Ureter (tissue), 1 donor: ENCODE data around the gene RGS7BP. TPM values are rescaled to one million over a fixed set of nuclear protein-coding genes. Genes with fewer than 3 reads are reported as not detected.

Experiments
- DNase-seq: peaks from one replicate; pipeline ENCODE4 v3.0.0-alpha.2; 2020; ENCODE audit warnings: low spot score
- total RNA-seq: library from RNA; stranded (reverse); gene quantifications from one replicate; pipeline ENCODE4 v1.2.4, GENCODE V29; 2023
- donor health status: DM: yes; HTN: yes; CAD: no.

Gene RGS7BP
- total RNA-seq: 7.5 TPM

DNA sequence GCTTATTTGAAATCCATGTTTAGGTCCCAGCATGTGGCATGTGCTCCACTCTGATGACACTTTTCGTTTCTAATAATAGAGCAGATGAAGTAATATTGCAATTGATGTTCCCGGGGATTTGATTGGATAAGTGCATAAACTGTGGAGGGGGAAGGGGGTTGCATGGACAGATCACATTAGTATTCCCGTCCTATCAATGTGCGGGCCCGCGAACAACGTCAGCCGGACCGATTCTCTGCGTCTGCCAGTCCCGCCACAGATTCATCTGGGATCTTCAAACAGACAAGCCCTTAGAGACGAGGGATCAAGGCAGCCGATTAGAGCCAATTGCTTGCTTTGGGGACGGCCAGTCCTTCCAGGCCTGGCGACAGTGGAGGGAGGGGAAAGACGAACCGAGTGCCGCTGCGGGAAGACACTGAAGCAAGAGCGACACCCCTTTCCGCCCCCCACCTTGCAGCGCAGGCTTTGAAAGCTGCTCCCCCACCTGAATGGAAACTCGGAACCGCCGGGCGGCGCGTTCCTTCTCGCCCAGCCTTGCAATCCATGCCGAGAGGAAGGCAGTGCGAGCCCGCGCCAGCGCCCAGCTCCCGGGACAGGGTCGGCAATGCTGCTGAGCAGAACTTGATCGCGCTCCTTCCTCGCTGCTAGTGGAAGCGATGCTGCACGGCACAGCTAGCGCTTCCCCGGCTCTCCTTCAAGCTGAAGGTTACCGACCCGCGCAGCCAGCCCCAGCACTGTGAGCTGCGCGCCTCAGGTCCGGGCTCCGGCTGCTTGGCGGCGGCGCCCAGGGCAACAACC, at the start of gene RGS7BP:
RGS7BP (plus strand) TSS at position 247 of the 798 bp plus-strand sequence. CDS start 610 bp downstream, outside the sequence.
- DNase-seq: peak; percentile 57

DNA sequence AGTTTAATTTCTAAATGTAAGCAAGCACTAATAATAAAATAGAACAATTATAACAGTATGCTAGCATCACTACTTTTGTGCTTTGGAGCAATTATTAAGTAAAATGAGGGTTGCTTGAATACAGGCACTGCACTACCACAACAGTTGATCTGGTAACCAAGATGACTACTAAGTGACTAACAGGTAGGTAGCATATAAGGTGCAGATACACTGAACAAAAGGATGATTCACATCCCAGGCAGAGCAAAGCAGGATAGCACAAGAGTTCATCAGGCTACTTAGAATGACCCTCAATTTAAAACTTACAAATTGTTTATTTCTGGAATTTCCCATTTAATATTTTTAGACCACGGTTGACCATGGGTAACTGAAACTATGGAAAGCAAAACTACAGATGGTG, 48.0 kb upstream of the RGS7BP start:
- no peak for DNase-seq

DNA sequence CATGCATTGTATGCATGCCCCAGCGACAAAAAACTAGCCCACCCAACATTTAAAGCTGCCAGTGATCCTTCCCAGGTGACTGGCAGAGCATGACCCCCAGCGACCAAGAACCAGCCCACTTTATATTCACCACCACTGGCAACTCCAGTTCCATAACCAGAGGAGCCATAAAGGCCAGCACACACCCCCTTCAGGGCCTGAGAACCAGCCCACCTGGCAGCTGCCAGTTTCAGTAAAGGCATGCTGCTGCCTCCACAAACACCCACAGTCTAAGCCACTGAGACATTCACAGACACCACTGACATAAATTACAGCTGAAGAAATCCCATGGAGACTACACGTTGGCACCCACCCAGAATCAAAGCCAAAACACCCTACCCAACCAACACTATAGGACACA, 46.9 kb upstream of the RGS7BP start:
- no peak for DNase-seq

DNA sequence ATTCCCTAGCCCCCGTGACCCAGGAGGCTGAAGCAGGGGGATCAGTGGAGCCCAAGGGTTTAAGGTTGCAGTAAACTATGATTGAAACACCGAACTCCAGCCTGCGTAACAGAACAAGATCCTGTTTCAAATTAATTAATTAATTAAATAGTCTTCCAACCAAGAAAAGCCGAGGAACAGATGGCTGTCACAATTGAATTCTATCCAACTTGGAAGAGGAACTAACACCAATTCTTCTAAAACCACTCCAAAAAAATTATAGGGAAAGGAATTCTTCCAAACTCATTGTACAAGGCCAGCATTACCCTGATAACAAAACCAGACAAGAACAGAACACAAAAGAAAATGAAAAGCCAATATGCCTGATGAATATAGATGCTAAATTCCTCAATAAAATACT, 43.4 kb upstream of the RGS7BP start:
- DNase-seq: no peak

DNA sequence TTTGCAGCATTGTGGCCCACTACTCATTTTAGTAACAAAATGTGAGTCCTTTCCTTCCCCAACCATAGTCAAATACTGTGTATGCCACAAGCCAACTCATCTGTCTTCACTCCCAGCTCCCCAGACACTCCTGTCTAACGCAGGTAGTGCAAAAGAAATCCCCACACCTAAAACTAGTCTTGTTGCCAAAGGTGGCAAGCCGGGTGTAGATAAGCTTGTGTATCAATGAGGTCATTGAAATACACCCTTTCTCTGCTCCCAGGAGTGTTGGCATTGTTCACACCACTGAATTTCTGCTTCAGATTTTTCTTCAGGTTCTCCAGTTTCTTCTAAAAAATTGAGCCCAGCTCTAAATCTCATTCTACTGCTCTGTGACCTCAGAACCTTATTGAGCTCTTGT, 19.7 kb upstream of the RGS7BP start:
- DNase-seq: no peak

DNA sequence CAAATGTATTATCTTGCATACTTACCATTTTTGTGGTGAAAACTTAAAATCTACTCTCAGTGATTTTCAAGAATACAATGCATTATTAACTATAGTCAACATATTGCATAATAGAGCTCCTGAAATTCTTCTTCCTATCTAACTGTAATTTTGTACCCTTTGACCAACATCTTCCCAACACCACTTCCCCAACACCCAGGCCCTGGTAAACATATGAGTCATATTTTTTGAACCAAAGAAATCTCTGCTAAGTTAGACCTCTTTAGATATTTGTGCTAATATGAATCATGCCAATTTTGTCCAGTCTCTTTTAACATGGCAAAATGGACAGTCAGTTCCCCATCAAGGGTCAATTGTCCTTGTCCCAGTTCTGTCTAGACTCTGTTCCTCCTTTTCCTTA, 18.5 kb upstream of the RGS7BP start:
- no peak for DNase-seq

DNA sequence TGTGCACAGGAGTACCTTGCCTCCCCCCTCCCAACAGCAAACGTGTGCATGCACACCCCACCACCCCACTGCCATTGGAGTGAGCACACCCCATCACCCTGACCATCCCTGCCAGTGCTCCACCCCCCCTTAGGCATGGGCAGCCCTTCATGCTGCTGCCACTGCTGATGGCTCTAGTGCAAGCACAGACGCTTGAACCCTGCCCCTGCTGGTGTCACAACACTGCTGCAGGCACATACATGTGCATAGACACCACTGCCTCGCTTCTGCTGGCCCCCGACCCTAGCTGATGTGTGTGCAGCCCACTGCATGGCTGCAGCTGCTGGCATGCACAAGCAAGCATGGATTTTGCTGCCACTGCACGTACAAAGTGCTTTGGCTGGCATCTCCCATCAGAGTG, 16.0 kb upstream of the RGS7BP start:
- no peak for DNase-seq

DNA sequence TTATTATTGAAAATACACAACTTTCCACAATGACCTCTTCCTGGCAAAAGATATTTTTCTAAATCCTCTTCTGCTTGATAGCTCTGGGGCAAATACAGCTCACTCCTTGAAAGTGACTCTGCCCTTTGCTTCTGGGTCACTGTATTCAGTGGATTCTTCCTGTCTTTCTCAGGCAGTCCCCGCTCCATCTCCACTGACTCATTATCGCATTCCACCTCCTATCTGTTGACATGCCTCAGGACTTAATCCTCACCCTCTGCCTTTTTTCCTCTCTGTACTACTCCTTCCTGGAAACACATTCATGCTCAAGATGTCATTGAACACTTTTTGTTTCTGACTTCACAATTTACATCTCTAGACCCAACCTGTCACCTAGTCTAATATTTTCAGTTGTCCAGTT, 8.4 kb upstream of the RGS7BP start:
- DNase-seq: no peak

DNA sequence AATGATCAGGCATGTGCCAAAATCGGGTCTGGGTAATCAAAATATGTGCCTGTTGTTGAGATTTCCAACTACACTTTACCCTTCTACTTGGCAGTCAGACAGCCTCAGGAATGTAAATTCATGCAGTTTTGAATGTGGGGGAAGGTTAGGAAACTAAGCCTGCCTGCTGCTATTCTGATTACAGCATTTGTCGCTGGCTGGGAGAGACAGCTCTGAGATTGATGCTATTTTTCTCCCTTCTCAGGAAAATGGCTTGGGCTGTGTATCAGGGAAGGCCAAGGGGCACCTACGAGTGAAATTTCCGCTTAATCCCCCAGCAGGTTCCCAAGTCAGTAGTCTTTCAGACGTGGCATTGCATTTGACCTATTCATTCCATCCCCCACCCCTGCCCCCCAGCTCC, 3.6 kb upstream of the RGS7BP start:
- no peak for DNase-seq

DNA sequence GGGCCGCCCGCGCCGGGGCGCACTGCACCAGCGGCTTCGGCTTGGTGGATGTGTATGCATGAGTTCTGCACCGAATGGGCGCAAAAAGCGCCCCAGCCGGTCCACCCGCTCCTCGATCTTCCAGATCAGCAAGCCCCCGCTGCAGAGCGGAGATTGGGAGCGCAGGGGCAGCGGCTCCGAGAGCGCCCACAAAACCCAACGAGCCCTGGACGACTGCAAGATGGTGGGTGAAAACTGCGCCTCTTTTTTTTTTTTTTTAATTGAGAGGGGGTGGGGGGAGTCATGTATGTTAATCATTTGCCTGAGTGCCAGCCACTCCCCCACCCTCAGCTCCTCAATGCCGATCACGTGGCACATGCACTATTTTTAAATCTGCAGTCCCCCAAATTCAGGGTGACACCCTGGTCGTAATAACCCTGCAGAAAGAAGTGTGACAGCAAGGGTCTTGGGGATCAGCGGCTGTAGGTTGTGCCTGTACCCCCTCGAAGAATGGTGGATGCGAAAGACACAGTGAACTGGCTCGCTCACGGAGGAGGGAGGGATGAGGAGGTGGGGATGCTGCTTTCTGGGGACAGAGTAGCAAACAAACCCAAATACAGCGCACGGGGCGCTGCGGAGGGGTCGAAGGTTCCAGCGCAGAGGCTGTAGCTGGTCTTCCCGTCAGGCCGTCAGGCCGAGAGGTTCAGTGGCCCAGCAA, 900 bp downstream of the RGS7BP start:
- no peak for DNase-seq

DNA sequence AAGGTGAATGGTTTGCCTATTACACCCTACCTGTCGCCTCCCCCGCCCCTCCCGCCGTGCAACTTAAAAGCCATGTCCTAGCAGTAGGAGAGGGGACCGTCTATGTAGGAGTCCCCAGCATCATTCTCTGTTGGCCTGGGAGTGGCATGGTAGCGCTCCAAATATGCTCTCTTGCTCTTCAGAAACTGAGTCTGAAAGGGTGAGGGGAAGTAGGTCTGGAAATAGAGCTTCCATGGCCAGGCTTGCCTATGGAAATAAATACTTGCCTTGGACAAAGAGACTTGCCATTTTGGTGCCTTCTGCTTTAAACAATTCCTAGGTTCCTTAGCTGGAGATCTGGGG, 1.4 kb downstream of the RGS7BP start:
- DNase-seq: no peak

DNA sequence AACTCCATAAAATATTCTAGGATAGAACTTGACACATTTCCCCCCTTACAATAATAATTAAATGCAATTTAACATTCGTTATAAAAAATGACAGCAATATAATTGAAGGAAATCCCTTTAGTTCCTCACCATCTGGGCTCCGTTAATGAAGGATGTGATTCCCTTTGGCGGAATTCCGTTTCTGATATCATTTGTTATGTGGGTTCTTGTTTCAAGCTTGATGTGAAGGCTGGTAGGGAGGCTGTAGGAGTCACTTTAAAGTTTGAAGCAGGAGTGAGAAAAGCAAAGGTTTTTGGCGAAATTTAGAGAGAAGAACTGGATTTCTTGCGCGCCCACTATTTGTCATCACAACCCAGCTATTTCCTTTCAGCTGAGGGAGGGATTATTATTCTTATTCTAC, 4.0 kb downstream of the RGS7BP start:
- no peak for DNase-seq

DNA sequence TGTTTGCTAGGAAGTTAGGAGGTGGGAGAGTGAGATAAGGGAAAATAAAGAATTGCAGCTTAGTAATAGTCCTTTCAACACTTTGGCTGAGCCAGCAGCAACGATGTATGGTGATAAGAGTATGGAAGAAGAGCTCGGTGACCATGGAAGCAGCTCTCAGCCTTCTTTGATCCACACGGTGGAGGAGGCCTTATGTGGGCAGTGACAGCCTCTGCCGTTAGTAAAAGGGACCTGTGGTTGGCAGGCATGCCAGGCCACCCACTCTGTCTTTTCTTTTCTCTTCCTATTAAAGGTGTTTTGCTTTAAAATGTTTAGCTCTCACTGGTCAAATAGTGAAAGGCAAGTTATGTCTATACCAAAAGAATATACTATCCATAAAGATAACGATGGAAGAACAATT, 7.7 kb downstream of the RGS7BP start:
- DNase-seq: no peak

DNA sequence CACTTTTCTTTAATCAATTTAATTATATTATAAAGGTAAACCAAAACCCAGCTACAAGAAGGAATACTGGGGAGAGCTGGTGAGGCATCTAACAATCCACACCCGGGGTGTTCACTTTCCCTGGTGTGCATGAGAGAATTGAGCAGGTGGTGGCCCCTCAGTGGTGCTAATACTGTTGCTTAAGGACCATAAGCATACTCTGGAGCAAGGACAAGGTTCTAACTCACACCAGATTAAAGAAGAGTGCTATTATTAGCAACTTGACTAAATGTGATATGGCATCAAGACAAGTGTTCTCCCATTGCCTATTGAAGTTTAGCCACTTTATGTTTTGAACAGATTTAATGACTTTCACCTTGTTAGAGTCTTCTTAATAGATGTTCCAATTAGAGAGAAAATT, 8.8 kb downstream of the RGS7BP start:
- DNase-seq: no peak

DNA sequence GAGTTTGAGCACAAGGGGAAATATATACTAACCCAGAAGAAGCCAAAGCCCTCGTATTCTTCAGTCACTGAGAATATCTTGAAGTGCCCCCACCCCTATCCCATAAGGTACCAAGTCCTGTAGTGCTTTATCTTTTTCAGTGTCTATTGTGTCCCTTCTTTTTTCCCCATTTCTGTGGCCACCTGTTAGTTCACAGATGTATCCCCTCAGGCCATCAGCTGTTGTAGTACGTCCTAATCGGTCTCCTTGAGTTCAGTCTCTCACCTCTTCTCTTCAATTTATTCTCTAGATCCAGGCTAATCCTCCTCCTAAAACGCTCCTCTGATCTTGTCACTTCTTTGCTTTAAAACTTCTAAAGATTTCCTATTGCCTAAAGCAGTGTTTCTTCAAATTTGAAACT, 10.4 kb downstream of the RGS7BP start:
- no peak for DNase-seq

DNA sequence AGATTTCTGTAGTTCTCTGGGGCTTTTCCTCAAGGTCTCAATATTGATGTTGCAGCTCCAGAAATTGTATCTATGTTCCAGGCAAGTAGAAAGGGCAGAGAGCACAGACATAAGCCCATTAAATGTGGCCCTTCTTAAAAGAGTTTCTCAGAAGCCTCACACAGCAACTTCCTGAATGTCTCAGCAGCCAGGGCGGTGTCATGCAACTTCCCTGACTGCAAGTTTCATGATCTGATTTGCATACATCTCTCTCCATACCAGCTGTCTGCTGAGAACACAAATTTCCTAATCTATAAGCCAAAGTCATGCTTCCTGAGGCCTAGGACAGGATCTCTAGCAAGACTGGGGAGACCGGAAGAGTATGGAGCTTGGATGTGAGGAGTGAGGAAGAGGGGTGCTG, 13.0 kb downstream of the RGS7BP start:
- no peak for DNase-seq

DNA sequence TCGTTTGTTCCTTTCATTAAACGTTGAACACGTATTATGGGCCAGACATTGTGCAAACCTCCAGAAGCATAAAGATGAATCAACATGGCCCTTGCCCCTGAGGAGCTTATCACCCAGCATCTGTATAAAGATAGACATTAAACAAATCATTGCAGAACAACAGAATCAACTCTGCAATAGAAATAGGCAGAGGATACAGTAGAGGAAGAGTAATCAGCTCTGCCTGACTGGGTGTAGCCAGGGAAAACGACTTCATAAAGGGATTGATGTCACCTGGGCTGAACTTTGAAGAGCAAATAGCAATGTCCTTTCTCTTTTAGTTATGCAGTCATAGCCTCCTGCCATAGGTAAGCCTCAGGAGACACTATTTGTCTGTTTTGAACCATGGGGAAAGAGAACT, 13.4 kb downstream of the RGS7BP start:
- no peak for DNase-seq

DNA sequence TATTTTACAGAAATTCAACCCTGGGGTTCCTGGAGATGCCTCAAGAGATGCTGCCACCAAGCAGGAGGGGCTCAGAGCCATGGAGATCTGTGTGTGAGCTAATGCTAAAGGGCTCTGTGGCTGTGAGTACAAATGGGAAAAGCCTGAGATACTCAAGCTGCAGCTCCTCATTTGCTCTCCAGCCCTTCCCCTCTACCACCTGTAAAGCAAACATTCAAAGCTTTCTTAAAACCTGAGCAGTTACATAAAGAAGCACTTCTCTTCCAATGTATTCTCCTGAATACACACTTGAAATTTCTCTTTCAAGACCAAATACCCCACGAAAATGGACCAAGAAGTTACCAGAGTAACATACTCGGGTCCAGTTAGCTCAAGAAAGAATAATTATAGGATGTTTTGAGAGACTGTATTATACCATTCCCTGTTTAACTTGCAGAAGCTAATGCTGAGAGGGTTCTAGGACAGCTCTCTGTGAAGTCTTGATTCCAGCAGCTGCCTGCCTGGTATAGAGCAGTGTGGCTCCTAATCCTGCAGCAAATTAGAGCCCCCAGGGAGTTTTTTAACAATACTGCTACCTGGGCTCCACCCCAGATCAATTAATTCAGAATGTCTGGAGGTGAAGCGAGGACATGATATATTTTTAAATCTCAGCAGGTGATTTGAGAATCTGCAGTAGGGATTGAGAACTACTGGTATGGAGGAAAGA, 21.1 kb downstream of the RGS7BP start:
- DNase-seq: no peak

DNA sequence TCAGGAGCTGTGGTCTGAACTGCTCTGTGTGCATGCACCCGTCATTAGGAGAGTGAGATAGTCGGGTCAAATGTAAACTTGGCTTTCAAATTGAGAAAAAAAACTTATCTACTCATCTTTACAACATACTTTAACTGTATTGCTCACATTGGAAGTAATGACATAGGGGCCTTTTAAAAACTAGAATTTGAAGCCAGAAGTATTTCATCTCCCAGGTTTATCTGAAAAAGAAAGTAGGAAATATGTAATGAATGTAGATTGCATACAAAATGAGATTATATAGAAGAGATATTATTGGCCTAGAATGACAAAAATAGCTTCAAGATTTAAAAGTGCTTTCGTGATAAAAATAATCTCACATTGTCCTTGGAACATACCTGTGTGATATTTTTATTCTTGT, 24.3 kb downstream of the RGS7BP start:
- DNase-seq: no peak

DNA sequence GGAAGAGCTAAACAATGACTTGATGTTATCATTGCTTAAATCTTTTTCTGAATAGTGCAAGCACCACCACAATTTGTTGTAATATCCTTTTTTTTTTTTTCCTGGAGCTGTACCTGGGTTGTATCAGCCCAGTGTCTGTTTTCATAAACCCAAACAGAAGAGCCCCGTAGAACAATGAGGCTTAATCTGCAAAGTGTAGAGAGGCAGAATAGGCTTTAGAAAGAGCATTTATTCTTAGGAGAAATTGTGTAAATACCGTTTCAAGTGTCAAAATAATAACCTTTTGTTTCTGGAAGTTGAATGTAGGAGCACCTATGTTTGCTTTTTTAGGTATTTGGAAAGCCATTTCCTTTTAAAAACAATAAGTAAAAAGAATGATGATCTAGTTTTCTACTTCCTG, 26.4 kb downstream of the RGS7BP start:
- no peak for DNase-seq

DNA sequence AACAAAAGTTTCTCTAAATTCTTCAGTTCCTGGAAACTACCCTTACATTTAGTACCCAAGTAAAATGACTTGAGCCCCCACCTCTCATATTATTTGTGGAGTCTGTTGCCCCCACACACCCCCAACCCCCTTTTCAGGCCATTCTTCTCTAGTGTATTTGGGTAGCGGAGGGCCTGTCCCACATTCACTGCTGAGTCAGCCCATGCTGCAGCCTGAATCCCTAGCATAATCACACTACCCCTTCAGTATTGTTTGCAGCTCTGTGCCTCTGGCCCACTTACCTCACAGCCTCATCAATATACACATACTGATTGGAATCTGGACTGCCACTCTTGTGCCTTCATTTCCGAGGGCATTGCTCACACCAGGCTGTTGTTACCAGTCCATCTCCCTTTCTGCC, 26.8 kb downstream of the RGS7BP start:
- DNase-seq: no peak

DNA sequence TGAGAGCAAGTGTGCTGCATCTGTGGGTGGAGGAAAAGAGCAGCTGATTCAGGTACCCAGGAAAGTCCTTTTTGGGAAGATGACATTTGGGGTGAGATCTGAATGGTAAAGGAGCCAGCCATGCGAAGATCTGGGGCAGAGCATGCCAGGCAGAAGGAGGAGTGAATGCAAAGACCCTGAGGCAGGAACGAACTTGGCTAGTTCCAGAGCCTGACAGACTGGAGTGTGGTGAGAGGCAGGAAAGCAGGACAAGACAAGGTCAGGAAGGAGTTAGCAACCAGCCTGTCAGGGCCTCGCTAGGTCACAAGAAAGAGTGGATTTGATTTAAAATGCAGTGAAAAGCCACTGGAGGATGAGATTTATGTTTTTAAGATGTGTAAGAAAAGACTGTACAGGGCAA, 28.2 kb downstream of the RGS7BP start:
- no peak for DNase-seq

DNA sequence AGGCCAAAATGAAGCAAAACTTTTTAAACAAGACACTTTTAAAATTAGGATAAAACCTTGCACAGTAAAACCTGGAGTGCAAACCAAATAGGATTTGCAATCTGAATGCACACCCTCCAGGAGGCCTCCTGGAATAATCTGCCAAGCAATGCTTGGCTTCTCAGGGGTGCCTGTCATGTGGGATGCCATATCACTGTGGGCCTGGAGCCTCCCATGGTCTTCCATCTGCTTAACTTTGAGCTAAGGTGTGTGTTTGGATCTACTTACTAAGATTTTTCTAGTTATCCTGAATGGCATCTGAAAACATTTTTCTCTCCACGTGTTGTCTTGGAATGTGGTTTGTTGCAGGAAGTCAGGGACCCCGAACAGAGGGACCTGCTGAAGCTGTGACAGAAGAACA, 52.1 kb downstream of the RGS7BP start:
- no peak for DNase-seq
